Body of pancreas (tissue), 4 donors: Measurements from ENCODE around the gene C16orf92.

Experiments used
- CTCF ChIP-seq, 7 experiments: fragments of 450-650 bp in 4 of 7; fragments of 200-600 bp in 3 of 7; sonication (generic) in 3 of 7; IDR thresholded peaks; one replicate each; pipeline ENCODE4 v1.5.1; 2016 to 2019; ENCODE audit warnings: antibody characterized with exemption in 7 of 7
- POLR2A ChIP-seq, 3 donors: fragments of 450-650 bp; IDR thresholded peaks; one replicate each; pipeline ENCODE4 v1.6.1; 2016; ENCODE audit warnings: antibody characterized with exemption in 3 of 3, mild to moderate bottlenecking in 2 of 3

GRCh38 chr16:30002614-30003346 lies 20.2 kb upstream of the C16orf92 start:
- TF ChIP-seq CTCF (IDR thresholded peaks at IDR 0.05) (no peak), POLR2A (IDR thresholded peaks at IDR 0.05) (no peak)
